Gastrocnemius medialis (tissue), 4 donors: ENCODE measurements around the gene EIF4H. TPM values are rescaled to one million over a fixed set of nuclear protein-coding genes. Genes with fewer than 3 reads are reported as not detected.

Source experiments
- ATAC-seq, 2 donors: fragments of 150-250 bp; one replicate each; pipeline ENCODE4 v1.9.1; 2016
- DNase-seq, 2 donors: peaks; one replicate each; pipeline ENCODE4 v3.0.0-alpha.2; 2019
- H3K27ac ChIP-seq, 4 donors: fragments of 200-600 bp; sonication (generic); 1 replicate in 1 of 4; 2 replicates in 3 of 4; pipeline ENCODE4 v1.5.1; 2016 to 2018; ENCODE audit warnings: mild to moderate bottlenecking in 2 of 4, moderate library complexity in 1 of 4
- H3K27me3 ChIP-seq, 3 donors: fragments of 200-600 bp; sonication (generic) in 2 of 3; 1 replicate in 1 of 3; 2 replicates in 2 of 3; pipeline versions ENCODE4 v1.5.1 to v1.6.0; 2016 to 2019; ENCODE audit warnings: mild to moderate bottlenecking in 1 of 3, moderate library complexity in 1 of 3
- H3K36me3 ChIP-seq, 2 donors: fragments of 200-600 bp; sonication (generic) in 1 of 2; one replicate each; pipeline ENCODE4 v1.5.1; 2017 to 2018
- H3K4me1 ChIP-seq, 2 donors: fragments of 200-600 bp; sonication (generic) in 1 of 2; one replicate each; pipeline ENCODE4 v1.5.1; 2016 to 2017; ENCODE audit warnings: mild to moderate bottlenecking in 2 of 2
- H3K4me3 ChIP-seq, 4 donors: fragments of 200-600 bp; sonication (generic) in 3 of 4; 1 replicate in 1 of 4; 2 replicates in 3 of 4; pipeline ENCODE4 v1.5.1; 2016 to 2019; ENCODE audit warnings: mild to moderate bottlenecking in 2 of 4
- H3K9me3 ChIP-seq, 3 donors: fragments of 200-600 bp; sonication (generic) in 2 of 3; 1 replicate in 1 of 3; 2 replicates in 2 of 3; pipeline ENCODE4 v1.5.1; 2016 to 2019
- POLR2A ChIP-seq, 2 donors: fragments of 450-650 bp; IDR thresholded peaks; one replicate each; pipeline ENCODE4 v1.6.1; 2017; ENCODE audit warnings: antibody characterized with exemption in 2 of 2, mild to moderate bottlenecking in 2 of 2, moderate library complexity in 2 of 2
- in situ Hi-C, 4 donors: fragments of 200-750 bp; cut with MboI; loops; one replicate each; pipeline versions ENCODE4 v1.15.0 to v1.8.0; 2017; ENCODE audit warnings: low sequenced_read_pairs in 4 of 4
- intact Hi-C: fragments of 100-400 bp; cut with DNase I; formaldehyde crosslinking; loops from one replicate; pipeline ENCODE4 v1.15.1; 2023; ENCODE audit warnings: low total_unique reads
- total RNA-seq, 4 donors: library from RNA; depleted of rRNA; stranded (reverse); fragments of >200 nt; gene quantifications; one replicate each; pipeline versions ENCODE4 v1.1.0 to v1.2.3, GENCODE V29; 2016
- TF ChIP-seq, protein P1 (sequence below), 5 experiments: fragments of 450-650 bp in 3 of 5; fragments of 200-600 bp in 2 of 5; sonication (generic) in 2 of 5; IDR thresholded peaks in 4 of 5; conservative IDR thresholded peaks in 1 of 5; 1 replicate in 4 of 5; 2 replicates in 1 of 5; pipeline ENCODE4 v1.5.1; 2016 to 2019; ENCODE audit warnings: antibody characterized with exemption in 5 of 5, mild to moderate bottlenecking in 3 of 5, moderate library complexity in 3 of 5

Gene EIF4H
- total RNA-seq: 100 to 1,000 TPM; 247 to 430 (median 309) TPM

- in situ Hi-C loops: loop anchor here in 1 of 4 donors (10.0 kb wide), 1 partner anchor 89 kb away; the partner anchor contains the start of gene LIMK1
Observed at GRCh38 chr7:74173866-74174605, at the start of gene EIF4H. TSS of gene EIF4H (plus strand) at chr7:74174356. CDS start at chr7:74174384, 28 bp downstream.

DNA sequence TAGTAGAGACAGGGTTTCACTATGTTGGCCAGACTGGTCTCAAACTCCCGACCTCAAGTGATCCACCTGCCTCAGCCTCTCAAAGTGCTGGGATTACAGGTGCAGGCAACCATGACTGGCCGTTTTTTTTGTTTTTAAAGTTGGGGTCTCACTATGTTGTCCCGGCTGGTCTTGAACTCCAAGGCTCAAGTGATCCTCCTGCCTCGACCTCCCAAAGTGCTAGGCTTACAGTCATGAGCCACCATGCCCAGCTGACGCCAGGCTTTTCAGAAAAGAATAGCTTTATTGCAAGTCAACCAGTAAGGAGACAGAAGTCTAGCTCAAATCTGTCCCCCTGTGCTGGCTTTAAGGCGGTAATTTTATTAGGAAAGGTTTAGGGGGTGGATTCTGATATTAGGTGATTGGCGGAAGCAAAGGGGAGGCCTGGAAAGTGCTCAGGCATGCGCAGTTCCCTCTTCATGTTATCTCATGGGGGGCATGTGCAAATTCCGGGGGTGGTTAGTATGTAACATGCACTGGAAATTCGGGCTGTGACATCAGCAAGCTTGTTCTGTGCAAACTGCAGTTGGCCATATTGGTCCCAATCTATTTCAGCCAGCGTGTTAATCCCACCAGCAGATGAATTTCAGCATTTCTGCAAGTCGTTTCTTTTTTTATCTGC lies 47.8 kb upstream of the EIF4H start:
- Histone ChIP-seq H3K27me3 (no peaks in the 10 kb centered on the region), H3K4me1 (no peaks in the 10 kb centered on the region), H3K36me3 (peaks cover 0 to 6% of the 10 kb centered on the region in 2 donors), H3K9me3 (no peaks in the 10 kb centered on the region), H3K4me3 (no peak overlapping the region), H3K27ac (no peak overlapping the region)
- intact Hi-C loops: no loop called here
- TF ChIP-seq, protein P1, sequence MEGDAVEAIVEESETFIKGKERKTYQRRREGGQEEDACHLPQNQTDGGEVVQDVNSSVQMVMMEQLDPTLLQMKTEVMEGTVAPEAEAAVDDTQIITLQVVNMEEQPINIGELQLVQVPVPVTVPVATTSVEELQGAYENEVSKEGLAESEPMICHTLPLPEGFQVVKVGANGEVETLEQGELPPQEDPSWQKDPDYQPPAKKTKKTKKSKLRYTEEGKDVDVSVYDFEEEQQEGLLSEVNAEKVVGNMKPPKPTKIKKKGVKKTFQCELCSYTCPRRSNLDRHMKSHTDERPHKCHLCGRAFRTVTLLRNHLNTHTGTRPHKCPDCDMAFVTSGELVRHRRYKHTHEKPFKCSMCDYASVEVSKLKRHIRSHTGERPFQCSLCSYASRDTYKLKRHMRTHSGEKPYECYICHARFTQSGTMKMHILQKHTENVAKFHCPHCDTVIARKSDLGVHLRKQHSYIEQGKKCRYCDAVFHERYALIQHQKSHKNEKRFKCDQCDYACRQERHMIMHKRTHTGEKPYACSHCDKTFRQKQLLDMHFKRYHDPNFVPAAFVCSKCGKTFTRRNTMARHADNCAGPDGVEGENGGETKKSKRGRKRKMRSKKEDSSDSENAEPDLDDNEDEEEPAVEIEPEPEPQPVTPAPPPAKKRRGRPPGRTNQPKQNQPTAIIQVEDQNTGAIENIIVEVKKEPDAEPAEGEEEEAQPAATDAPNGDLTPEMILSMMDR (IDR thresholded peaks at IDR 0.05 in 4 of 5, conservative IDR thresholded peaks at IDR 0.05 in 1 of 5): no peak
- TF ChIP-seq POLR2A (IDR thresholded peaks at IDR 0.05): no peak
- ATAC-seq (no peak), DNase-seq (no peak)
- in situ Hi-C loops: no loop called here

More at GRCh38 chr7:74173866-74174605, at the start of gene EIF4H:
- TF ChIP-seq, protein P1 (IDR thresholded peaks at IDR 0.05 in 4 of 5, conservative IDR thresholded peaks at IDR 0.05 in 1 of 5): peak in 1 of 5 experiments; percentile 42
- TF ChIP-seq POLR2A (IDR thresholded peaks at IDR 0.05): peak; percentile 97
- peaks cover 44 to 48% of the 10 kb centered on the region in 2 donors for H3K4me1 ChIP-seq
- peak within 1 kb of the TSS; percentile 91 to 93 (median 92) for H3K4me3 ChIP-seq
- no peaks in the 10 kb centered on the region for H3K27me3 ChIP-seq
- intact Hi-C loops: loop anchor here (5.0 to 10.0 kb wide), 3 partner anchors 92 to 619 kb away; partner anchors contain the start of genes BCL7B and LIMK1
- ATAC-seq: peak; percentile 87 to 90
- no peaks in the 10 kb centered on the region for H3K9me3 ChIP-seq
- peak; percentile 95 to 96 for DNase-seq
- H3K36me3 ChIP-seq: no peaks in the 10 kb centered on the region
- peak within 1 kb of the TSS; percentile 94 to 99 (median 95) for H3K27ac ChIP-seq

DNA sequence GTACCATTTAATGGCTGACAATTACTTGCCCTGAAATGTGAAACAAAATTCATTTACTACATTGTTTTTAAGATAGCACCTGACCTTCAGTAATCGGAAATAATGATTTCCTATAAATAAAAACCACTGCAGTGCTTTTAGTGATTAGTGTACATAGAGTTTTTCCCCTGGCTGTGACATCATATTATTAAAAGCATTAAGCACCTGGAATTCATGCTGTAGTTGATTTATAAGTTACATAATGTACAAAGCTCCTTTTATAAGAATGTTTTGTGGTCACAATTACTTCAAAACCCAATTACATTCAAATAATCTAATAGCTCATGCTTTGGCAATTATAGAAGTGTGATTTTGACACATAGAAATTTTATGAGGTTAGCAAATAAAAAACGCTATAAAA lies 44.3 kb upstream of the EIF4H start:
- Histone ChIP-seq H3K36me3 (no peaks in the 10 kb centered on the region), H3K4me1 (no peaks in the 10 kb centered on the region), H3K27ac (no peak overlapping the region), H3K9me3 (no peaks in the 10 kb centered on the region), H3K4me3 (no peak overlapping the region), H3K27me3 (no peaks in the 10 kb centered on the region)
- intact Hi-C loops (no loop called here), in situ Hi-C loops (no loop called here)
- ATAC-seq: no peak
- DNase-seq: no peak
- TF ChIP-seq, protein P1 (IDR thresholded peaks at IDR 0.05 in 4 of 5, conservative IDR thresholded peaks at IDR 0.05 in 1 of 5): no peak
- no peak for TF ChIP-seq POLR2A (IDR thresholded peaks at IDR 0.05)

GRCh38 chr7:74130518-74130917 lies 43.6 kb upstream of the EIF4H start:
- intact Hi-C loops: no loop called here
- ATAC-seq: no peak
- in situ Hi-C loops: no loop called here

More at GRCh38 chr7:74130518-74130917, 43.6 kb upstream of the EIF4H start:
- no peak for DNase-seq
- Histone ChIP-seq H3K27me3 (no peaks in the 10 kb centered on the region), H3K27ac (no peak overlapping the region), H3K4me1 (no peaks in the 10 kb centered on the region), H3K4me3 (no peak overlapping the region), H3K36me3 (no peaks in the 10 kb centered on the region), H3K9me3 (no peaks in the 10 kb centered on the region)
- TF ChIP-seq, protein P1 (IDR thresholded peaks at IDR 0.05 in 4 of 5, conservative IDR thresholded peaks at IDR 0.05 in 1 of 5): no peak
- no peak for TF ChIP-seq POLR2A (IDR thresholded peaks at IDR 0.05)
